DMS114 treated with DMSO at 0.1 percent for 48 hours (cell line): ENCODE results near the gene SLC66A1.

Experiments used
- DNase-seq: peaks from one replicate; lab custom pipeline; 2025; ENCODE audit not compliant: unreplicated experiment; lab: John Stamatoyannopoulos, UW

Gene SLC66A1

GRCh38 chr1:19342062-19342750, 30.1 kb downstream of the SLC66A1 start:
- DNase-seq, result no peak

DNA sequence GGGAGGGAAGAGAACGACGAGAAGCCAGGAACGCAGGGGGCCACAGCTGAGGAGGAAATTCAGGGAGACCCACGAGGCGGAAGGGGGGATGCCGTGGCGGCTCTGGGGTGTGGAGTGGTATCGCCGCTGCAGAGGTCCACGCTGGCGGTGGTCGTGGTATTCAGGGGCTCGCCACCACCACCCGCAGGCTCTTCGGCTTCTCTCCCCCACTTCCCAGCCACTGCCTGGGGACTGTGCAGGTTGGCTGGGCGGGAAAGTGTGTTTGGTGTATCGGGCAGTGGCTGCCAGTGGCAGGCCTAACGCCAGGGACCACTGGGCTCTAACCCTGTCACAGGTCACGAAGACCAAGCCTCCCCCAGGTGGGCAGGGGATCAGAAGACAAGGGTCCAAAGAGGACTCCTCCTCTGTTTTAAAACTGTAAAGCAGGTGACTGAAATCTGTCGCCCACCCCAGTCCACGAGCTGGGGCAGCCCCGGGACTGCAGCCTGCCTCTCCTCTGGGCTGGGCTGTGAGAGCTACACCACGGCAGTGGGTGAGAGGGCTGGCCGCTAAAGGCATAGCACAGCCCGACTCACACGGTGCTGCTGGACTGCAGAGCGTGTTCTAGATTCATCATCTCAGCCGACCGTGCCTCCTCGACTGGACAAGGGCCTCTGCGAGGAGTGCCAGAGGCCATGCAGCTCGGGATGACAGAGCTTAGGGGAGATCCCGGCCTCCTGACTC, 30.9 kb downstream of the SLC66A1 start:
- no peak for DNase-seq

DNA sequence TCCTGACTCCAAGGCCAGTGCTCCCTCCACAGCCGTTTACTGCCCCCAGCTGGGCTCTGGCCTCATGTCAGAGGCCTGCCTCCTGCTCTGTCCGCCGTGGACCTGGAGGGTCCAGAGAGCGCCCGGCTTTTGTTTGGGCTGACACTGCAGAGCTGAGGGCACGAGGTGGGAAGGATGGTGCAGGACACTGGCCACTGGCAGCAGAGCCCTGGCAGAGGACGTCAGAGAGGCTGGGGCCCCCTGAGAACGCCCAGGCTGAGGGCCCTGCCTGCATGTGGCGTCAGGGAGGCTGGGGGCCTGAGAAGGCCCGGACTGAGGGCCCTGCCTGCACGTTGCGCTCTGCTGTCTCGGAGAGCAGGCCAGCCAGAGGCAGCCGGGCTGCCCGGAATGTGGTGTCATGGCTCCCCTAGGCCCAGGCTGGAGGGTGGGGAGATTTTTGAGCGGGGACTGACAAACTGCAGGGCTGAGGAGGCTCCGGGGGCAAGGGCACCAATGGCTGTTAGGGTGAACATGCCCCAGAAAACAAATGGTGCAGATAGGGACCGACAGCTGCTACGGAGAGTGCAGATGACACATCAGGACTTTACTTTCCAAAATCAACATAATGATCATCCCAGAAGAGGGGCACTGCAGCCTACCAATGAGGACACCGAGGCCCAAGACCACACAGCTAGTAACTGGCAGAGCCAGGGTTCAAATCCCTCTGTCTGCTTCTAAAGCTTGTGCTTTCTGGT, 31.7 kb downstream of the SLC66A1 start:
- DNase-seq, result no peak

- DNase-seq, result no peak
These were observed 32.3 kb downstream of the SLC66A1 start for GRCh38 chr1:19344372-19344810.

DNA sequence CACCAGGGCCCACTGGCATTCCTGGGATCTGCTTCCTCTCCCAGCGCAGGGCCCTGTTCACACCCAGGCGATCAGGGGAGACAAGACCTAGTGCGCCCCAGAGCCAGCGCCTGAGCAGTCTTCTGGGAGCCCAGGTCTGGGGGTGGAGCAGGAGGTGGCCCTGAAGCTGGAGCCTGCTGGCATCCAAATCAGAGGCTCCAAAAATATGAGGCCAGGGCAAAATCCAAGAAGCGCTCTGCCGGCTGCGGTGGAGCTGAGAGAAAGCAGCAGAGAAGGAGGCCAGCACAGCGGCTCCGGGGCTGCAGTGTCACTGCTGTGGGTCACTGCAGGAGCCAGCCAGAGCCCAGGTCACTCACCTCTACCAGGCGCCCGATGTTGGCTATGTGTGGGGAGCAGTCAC, 32.7 kb downstream of the SLC66A1 start:
- no peak for DNase-seq

DNA sequence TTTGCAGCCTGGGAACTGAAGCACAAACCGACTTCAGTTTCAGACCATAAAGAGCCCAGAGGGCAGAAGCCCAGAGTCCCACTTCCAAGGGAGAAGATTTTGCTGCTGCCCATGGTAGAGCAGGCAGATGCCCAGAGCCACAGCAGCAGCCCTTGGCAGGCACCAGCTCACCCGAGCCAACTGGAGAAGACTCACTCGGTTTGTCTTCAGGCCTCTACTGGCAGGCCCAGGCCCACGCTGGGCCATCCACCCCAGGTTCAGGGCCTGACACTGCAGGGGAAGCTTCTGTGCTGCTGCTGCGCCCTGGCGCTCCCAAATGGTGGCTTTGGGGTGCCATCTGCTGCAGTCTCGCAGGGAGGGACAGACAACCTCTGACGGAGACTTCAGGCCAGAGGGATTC, 33.3 kb downstream of the SLC66A1 start:
- no peak for DNase-seq

- no peak for DNase-seq
These were observed 33.9 kb downstream of the SLC66A1 start for GRCh38 chr1:19346026-19346425.

GRCh38 chr1:19347533-19348172, 35.5 kb downstream of the SLC66A1 start:
- DNase-seq, result no peak

DNA sequence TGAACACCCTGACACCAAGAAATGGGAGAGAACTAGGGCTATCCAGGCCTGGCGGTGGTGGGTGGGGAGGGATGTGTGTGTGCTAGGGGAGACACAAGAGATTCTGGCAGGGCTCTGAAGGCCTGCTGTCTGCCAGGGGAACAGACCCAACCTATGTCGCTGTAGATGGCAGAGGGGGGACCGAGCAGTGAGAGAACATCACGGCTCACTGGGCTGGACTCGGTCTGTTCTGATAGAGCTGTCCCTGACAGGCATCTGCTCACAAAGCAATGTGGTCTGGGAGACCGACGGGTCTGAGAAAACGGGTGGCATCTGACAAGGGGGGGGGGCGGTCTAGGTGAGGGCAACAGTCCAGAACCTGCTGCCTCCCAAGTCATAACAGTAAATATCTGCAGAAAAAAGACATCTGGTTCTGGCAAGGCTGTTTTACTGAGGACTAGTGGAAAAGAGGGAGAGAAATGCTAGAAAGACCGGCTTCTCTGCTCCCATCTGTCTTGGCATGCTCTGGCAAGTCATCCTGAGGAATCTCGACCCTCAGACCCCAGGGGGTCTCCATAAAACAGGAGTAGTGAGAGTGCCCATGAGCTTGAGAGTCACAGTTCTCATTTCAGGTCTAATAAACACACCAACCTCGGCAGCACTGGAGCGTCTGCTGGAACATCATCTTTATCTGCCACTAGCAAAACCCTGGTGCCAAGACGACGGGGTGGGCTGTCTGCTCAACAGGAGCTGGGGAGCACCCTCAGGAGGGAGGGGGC, 36.5 kb downstream of the SLC66A1 start:
- DNase-seq, result no peak

GRCh38 chr1:19349999-19350398, 37.9 kb downstream of the SLC66A1 start:
- DNase-seq, result no peak

- DNase-seq, result no peak
These were observed 38.4 kb downstream of the SLC66A1 start for GRCh38 chr1:19350566-19350965.

- no peak for DNase-seq
These were observed 39.7 kb downstream of the SLC66A1 start for GRCh38 chr1:19351873-19352272.

DNA sequence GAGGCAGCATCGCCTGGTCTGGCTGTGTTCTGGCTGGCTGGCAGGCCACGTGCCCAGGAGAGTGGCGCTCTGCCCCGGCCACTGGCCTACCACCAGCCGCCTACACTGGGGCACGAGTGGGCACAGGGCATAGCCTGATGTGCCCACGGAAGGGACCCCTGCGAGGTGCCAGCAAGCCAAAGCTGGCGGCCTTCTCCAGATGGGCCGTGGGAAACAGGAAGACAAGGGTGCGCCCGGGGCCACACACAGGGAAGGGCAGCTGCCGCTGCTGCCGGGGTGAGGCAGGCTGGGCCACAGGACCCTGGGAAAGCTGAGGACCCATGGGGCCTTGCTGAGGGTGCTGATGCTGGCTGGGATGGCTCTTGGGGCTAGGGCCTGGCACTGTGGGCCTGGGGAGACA, 40.7 kb downstream of the SLC66A1 start:
- no peak for DNase-seq

- no peak for DNase-seq
These were observed 41.5 kb downstream of the SLC66A1 start for GRCh38 chr1:19353596-19353995.

GRCh38 chr1:19354531-19354981, 42.4 kb downstream of the SLC66A1 start:
- DNase-seq, result no peak

DNA sequence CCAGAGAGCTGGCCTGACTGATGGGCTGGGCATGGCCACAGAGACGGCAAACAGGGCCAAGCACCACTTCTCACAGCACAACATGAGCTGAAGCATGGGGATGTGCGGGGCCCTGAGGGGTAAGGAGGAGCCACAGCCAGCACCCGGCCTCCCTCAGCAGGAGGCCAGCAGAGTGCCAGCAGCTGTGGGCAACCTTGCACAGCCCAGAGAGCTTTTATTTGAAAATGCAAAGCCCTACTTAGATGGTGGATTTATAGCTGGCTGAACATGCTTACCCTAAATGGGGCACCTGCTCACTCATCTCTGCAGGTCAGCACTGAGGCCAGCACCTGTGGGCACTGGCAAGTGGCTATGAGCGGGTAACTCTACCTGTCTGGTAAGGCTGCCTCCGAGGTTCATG, 44.1 kb downstream of the SLC66A1 start:
- no peak for DNase-seq

GRCh38 chr1:19357299-19357986, 45.3 kb downstream of the SLC66A1 start:
- DNase-seq, result no peak

DNA sequence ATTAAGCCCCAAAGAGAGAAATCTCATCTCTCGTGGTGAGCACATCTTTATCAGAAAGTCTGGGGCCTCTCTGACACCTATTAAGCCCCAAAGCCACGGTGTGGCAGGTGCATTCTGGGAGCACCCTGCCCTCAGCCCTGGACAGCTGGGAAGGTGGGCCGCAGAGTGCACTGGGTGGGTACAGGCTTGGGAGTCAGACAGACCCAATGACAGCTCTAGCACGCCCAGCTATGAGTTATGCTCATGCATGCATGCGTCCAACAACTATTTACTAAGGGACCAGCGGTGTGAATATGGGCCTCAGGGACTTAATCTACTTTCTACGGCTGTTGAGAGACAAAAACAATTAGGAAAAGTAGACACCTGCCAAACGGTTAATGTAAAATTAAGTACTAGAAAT, 46.6 kb downstream of the SLC66A1 start:
- no peak for DNase-seq

DNA sequence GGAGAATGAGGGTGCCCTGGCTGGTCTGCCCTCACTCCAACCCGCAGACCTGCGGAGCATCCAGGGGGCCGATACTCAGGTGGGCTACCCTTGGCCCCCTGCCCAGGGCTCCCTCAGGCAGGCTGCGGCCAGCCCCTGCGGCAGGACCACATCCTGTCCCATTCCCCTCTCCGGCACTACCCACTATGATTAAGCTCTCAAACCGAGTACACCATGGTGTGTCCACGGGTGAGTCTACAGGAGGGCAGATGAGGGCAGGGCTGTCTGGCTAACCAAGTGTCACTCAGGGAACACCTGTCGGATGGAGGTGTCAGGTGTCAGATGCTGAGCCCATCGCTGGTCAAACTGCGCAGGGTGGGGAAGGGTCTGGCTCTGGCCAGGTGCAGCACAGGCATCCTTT, 47.2 kb downstream of the SLC66A1 start:
- DNase-seq, result no peak

DNA sequence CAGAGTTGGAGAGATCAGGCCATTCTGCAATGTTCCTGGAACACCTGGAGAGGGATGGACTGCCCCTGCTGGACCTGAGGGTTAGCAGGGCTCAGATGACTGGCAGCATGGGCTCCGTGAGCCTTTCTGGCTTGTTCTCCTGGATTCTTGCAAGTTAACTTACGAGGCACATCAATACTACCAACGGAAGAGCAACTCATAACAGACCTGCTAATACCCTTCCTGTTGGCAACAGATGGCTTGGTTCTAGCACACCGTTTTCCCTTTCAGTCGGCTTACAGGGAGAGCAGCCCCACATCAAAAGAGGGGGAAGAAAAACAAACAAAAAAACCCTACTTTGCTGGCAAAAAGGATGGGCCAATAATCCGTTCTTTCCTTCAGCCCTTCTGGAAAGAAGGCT, 47.9 kb downstream of the SLC66A1 start:
- no peak for DNase-seq
